ENCODE results near the gene SNHG17. TPM values are rescaled to one million over a fixed set of nuclear protein-coding genes. Genes with fewer than 3 reads are reported as not detected.

The SNHG17 gene
- total and polyA plus RNA-seq, 2 donors (not counting 1 experiment from before 2014, with no cell fraction given), result 49.6 to 78.0 TPM

- Histone ChIP-seq H3K4me1 (ENCODE audit: control insufficient read depth in 2 of 2, insufficient read depth in 2 of 2, low read length in 2 of 2) (peaks cover 22 to 29% of the 10 kb centered on the region in 2 donors), H3K79me2 (ENCODE audit: control insufficient read depth, insufficient read depth, low read length) (no peaks in the 10 kb centered on the region), H3K36me3 (replicated peaks in 1 of 2; ENCODE audit: control extremely low read depth in 1 of 2, control insufficient read depth in 1 of 2, extremely low read depth in 1 of 2, insufficient read depth in 2 of 2, low read length in 1 of 2) (peaks cover 0 to 13% of the 10 kb centered on the region in 2 experiments), H3K9ac (ENCODE audit: low read length) (peak overlapping the region; percentile 92), H3K4me3 (ENCODE audit: control extremely low read depth in 1 of 5, extremely low read depth in 1 of 5, insufficient read depth in 1 of 5, low read depth in 2 of 5, low read length in 4 of 5) (peak overlapping the region; percentile 47 to 92 (median 80)), H3K27ac (ENCODE audit: low read length in 2 of 2) (peak overlapping the region; percentile 54 to 75), H3K27me3 (replicated peaks in 1 of 4; ENCODE audit: control extremely low read depth in 1 of 4, control insufficient read depth in 3 of 4, insufficient read depth in 4 of 4, low read length in 3 of 4) (peaks cover 0 to 3% (median 0%) of the 10 kb centered on the region in 4 experiments), H3K9me3 (ENCODE audit: control extremely low read depth in 1 of 3, control insufficient read depth in 2 of 3, insufficient read depth in 1 of 3, low read length in 2 of 3) (peaks cover 0 to 4% (median 2%) of the 10 kb centered on the region in 3 donors), H2AFZ (ENCODE audit: insufficient read depth, low read depth, low read length, poor library complexity, severe bottlenecking) (peak overlapping the region; percentile 94), H4K20me1 (ENCODE audit: control insufficient read depth, insufficient read depth, low read length, poor library complexity, severe bottlenecking) (no peaks in the 10 kb centered on the region), H3K4me2 (replicated peaks; ENCODE audit: low read depth, low read length, poor library complexity, severe bottlenecking) (peak overlapping the region; percentile 94)
- Mint-ChIP-seq H3K27me3 (peaks cover 7% of the 10 kb centered on the region), H3K27ac (peak overlapping the region; percentile 94), H3K4me3 (peak overlapping the region; percentile 94), H3K9me3 (ENCODE audit: insufficient read depth) (peaks cover 2% of the 10 kb centered on the region), H3K4me1 (peaks cover 21% of the 10 kb centered on the region)
- ATAC-seq (ENCODE audit: low read depth) (peak; percentile 94), DNase-seq (peak; percentile 94)
- intact Hi-C loops (cut with micrococcal nuclease), result loop anchor here (1.0 kb wide), 2 partner anchors 11 to 26 kb away; partner anchors contain the start of genes RALGAPB and SNHG17
- POLR2A ChIA-PET, result interaction anchor here (0.7 to 2.7 kb wide), 4 partner anchors 9 to 26 kb away, joined by 3 to 36 read pairs (median 10); partner anchors contain the start of genes RALGAPB and SNHG17
- CTCF ChIA-PET, result interaction anchor here (0.6 to 6.3 kb wide), 11 partner anchors 9 to 730 kb away, joined by 3 to 156 read pairs (median 4); partner anchors contain the start of genes RALGAPB and SNHG17
- TF ChIP-seq EZH2 (IDR thresholded peaks at IDR 0.05; ENCODE audit: borderline replicate concordance, insufficient read depth, low read depth, low read length, poor library complexity, severe bottlenecking), result no peak
- TF ChIP-seq, protein P1, sequence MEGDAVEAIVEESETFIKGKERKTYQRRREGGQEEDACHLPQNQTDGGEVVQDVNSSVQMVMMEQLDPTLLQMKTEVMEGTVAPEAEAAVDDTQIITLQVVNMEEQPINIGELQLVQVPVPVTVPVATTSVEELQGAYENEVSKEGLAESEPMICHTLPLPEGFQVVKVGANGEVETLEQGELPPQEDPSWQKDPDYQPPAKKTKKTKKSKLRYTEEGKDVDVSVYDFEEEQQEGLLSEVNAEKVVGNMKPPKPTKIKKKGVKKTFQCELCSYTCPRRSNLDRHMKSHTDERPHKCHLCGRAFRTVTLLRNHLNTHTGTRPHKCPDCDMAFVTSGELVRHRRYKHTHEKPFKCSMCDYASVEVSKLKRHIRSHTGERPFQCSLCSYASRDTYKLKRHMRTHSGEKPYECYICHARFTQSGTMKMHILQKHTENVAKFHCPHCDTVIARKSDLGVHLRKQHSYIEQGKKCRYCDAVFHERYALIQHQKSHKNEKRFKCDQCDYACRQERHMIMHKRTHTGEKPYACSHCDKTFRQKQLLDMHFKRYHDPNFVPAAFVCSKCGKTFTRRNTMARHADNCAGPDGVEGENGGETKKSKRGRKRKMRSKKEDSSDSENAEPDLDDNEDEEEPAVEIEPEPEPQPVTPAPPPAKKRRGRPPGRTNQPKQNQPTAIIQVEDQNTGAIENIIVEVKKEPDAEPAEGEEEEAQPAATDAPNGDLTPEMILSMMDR (IDR thresholded peaks at IDR 0.05), result peak; percentile 94
- WGBS (ENCODE audit: insufficient coverage), result 2% methylated on average over 56 of the region's 56 CpGs
Observed at GRCh38 chr20:38446441-38447209, 11.5 kb upstream of the SNHG17 start.

Data from B cell (primary cell).